Stimulated activated memory B cell treated with anti-CD40 and anti-IgM and Interleukin-4, amounts not matched to agents 10 μg/mL and 1 μg/mL and 100 μg/mL, for 72 hours (primary cell): ENCODE results near the gene ATP9B.

Experiments used
- ATAC-seq: fragments of 150-1000 bp; cut with Tn5 transposase; 2 replicates; pipeline ENCODE4 v1.10.0; 2021
- H3K27ac Mint-ChIP-seq: one replicate; pipeline ENCODE4 v1.8.0; 2022; ENCODE audit warnings: mild to moderate bottlenecking, mixed read lengths
- H3K27me3 Mint-ChIP-seq: one replicate; pipeline ENCODE4 v1.8.0; 2022; ENCODE audit warnings: mixed read lengths
- H3K36me3 Mint-ChIP-seq: one replicate; pipeline ENCODE4 v1.8.0; 2022; ENCODE audit warnings: mixed read lengths
- H3K4me1 Mint-ChIP-seq: one replicate; pipeline ENCODE4 v1.8.0; 2022; ENCODE audit warnings: mixed read lengths
- H3K4me3 Mint-ChIP-seq: one replicate; pipeline ENCODE4 v1.8.0; 2022; ENCODE audit warnings: mild to moderate bottlenecking, moderate library complexity, mixed read lengths
- H3K9me3 Mint-ChIP-seq: one replicate; pipeline ENCODE4 v1.8.0; 2022; ENCODE audit warnings: mixed read lengths

Gene ATP9B

DNA sequence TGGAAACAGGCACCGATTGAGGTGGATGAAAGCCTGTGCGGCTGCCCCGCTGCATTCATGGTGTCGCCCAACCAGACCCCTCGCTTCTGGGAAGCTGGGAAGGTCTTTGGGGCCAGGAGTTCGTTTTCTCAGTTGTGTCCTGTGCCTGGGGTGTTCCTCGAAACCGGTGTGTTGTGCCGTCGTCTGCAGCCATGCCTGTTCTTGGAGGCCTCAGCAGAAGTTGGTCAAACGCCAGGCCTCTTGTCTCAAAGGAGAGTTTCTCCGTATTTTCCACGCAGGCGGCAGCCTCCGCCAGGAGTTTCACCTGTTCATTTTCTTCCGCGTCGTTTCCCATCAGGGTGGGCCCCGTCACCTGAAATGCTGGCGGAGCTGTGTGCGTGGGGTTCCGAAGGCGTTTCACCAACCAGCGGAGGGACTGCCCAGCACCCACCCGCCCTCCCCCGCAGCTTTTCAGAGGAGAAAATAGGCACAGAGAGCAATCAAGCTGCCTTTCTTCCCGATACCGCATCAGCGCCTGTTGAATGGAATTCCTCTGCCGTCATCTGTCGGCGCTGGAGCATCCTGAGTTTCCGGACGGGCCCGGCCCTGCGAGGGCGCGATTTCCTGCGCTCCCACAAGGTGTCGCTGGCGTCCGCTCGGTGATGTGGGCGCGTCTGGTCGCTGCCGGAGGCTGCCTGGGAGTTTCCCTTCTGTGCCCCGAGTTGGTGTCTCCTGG is 309.5 kb downstream of the ATP9B start:
- H3K9me3 Mint-ChIP-seq = no peaks in the 10 kb centered on the region
- H3K4me3 Mint-ChIP-seq = no peak overlapping the region
- H3K36me3 Mint-ChIP-seq = peaks cover 23% of the 10 kb centered on the region
- H3K27me3 Mint-ChIP-seq = no peaks in the 10 kb centered on the region
- peak overlapping the region; percentile 57 for H3K27ac Mint-ChIP-seq
- peaks cover 20% of the 10 kb centered on the region for H3K4me1 Mint-ChIP-seq
- ATAC-seq = peak; percentile 79

DNA sequence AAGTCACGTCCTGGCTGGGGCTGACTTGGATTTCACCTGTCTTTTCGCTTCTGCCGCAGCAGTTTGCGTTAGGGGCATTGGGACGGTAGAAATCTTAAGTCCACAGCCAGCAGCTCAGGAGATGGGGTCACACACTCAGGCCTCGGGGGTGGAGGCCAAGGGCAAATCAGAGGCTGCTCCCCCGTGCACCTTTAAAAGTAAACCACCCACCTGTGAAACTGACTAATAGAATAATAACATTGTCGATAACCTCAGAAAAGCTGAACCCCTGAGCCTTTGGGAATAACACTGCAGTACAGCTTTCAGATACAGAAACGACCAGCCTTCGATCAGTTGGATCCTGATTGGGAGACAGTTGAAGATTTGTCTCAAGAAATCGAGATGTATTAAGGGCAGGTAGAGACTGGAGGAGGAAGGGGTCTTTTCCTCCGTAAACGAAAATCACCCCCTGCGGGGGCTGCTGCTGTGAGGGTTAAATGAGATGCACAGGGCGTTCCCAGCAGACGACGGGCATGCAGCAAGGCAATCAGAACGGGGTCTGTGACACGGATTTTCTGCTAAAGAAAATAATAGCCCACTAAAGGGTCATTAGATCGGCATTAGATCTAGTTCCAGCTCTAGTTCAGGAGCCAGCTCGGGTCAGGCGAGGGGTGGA is 310.2 kb downstream of the ATP9B start:
- H3K36me3 Mint-ChIP-seq = peaks cover 23% of the 10 kb centered on the region
- H3K27me3 Mint-ChIP-seq = no peaks in the 10 kb centered on the region
- no peaks in the 10 kb centered on the region for H3K9me3 Mint-ChIP-seq
- H3K27ac Mint-ChIP-seq = peak overlapping the region; percentile 57
- H3K4me3 Mint-ChIP-seq = no peak overlapping the region
- H3K4me1 Mint-ChIP-seq = peaks cover 27% of the 10 kb centered on the region
- no peak for ATAC-seq

DNA sequence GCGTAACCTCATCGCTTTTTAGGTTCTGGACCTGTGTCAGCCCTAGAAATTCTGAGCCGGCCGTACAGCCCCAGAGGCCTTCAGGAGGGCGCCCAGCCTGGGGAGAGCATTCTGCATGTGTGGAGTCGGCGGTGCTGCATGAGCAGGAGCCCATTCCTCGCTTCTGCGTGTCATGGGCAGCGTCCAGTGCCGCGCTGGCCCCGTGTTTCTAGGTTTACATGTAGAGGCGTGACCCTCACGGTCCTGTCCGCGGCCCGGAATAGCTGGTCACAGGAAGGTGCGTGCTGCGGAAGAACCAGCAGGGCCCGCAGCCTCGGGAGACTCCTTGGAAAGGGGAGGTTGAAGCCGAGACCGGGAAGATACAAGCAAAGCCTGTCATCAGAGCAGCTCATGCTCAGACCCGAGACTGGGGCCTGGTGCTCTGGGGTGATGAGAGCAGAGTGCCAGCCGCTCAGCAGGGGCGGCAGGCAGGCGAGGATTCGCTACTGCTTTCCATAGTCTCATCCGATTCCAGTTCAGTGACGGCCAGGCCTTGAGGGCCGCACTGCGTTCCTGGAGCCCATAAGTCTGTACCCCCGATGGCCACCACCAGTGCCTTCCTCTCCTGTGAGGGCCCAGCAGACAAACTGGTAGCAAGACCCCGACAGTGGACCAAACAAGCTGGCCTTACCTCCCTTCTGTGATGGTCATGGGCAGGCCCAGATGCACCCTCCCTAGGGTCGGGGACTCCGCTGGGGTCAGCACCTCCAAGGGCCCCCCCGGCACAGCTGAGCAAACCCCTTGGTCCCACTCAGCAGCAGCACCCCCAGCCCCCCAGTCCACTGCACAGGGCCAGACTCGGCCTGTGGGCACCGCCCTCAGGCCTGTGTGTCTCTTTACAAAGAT is 311.0 kb downstream of the ATP9B start:
- Mint-ChIP-seq H3K27ac (no peak overlapping the region), H3K36me3 (peaks cover 23% of the 10 kb centered on the region), H3K4me1 (peaks cover 22% of the 10 kb centered on the region), H3K27me3 (no peaks in the 10 kb centered on the region), H3K9me3 (no peaks in the 10 kb centered on the region), H3K4me3 (no peak overlapping the region)
- no peak for ATAC-seq

DNA sequence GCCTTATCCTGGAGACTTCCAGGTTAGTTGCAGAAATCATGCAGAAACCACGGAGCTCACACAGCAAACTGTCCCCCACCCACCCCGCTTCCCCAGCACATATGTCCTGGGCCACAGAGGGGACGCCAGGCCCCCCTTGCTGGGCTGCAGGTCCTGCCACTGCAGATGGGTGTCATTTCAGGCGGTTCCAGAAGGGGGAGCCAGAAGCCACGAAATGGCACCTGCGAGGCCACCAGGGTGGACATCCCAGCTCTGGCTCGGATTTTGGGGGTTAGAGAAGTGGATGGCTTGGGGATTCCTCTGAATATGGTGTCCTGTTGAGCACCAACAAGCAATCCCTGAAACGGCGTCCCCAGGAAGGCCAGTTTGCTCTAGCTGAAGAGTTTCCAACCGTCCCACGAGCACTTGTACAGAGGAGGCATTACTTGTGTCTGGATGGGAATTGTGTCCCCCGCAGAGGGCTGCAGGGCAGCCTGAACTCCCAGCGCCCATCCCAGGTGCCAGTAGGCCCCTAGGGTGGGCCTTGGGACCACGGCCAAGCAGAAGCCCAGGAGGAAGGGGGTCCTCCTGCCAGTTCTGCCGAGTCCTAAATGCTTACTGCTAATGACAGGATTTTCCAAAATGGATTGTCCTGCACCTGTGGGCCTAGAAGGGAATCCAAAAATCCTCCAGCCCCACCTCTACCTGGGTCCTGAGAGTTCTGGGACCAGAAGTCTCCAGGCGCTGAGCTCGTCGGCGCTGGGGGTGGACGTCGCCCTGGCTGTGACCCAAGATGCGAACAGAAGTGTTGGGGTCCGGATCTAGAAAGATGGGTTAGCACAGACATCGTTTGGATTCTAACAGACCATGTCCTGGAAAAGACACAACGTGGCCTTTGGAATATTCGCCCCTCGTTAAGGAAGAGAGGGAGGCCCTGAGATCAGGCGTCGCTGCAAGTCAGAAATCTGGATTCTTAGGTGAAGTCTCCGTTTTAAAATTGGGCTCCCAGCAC is 311.9 kb downstream of the ATP9B start:
- peak; percentile 56 for ATAC-seq
- no peaks in the 10 kb centered on the region for H3K9me3 Mint-ChIP-seq
- no peaks in the 10 kb centered on the region for H3K27me3 Mint-ChIP-seq
- no peak overlapping the region for H3K4me3 Mint-ChIP-seq
- no peak overlapping the region for H3K27ac Mint-ChIP-seq
- peaks cover 24% of the 10 kb centered on the region for H3K4me1 Mint-ChIP-seq
- peaks cover 23% of the 10 kb centered on the region for H3K36me3 Mint-ChIP-seq

DNA sequence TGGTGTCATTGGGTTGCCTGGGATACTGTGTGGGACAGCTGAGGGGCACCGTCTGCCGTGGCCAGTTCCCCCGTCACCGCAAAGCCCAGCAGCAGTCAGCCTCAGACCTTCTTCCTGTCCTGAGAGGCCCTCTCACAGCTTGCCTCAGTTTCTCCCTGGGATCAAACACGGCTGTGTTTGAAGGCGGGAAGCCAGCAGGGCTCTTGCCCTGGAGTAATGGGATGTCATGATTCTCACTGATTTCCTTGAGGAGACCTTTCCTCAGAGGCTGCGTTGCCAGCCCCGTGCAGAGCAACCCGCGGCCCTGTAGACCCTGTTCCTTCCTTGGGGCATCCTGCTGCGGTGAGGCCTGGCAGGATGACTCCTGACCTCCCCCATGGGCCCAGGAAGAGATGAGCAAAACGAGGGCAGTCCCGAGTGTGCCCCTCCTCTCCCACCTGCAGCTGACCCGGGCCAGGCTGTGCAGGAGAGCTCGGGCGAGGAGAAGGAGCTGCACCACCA is 312.7 kb downstream of the ATP9B start:
- ATAC-seq = no peak
- no peaks in the 10 kb centered on the region for H3K9me3 Mint-ChIP-seq
- H3K36me3 Mint-ChIP-seq = peaks cover 21% of the 10 kb centered on the region
- H3K27ac Mint-ChIP-seq = no peak overlapping the region
- no peaks in the 10 kb centered on the region for H3K27me3 Mint-ChIP-seq
- peaks cover 29% of the 10 kb centered on the region for H3K4me1 Mint-ChIP-seq
- no peak overlapping the region for H3K4me3 Mint-ChIP-seq

DNA sequence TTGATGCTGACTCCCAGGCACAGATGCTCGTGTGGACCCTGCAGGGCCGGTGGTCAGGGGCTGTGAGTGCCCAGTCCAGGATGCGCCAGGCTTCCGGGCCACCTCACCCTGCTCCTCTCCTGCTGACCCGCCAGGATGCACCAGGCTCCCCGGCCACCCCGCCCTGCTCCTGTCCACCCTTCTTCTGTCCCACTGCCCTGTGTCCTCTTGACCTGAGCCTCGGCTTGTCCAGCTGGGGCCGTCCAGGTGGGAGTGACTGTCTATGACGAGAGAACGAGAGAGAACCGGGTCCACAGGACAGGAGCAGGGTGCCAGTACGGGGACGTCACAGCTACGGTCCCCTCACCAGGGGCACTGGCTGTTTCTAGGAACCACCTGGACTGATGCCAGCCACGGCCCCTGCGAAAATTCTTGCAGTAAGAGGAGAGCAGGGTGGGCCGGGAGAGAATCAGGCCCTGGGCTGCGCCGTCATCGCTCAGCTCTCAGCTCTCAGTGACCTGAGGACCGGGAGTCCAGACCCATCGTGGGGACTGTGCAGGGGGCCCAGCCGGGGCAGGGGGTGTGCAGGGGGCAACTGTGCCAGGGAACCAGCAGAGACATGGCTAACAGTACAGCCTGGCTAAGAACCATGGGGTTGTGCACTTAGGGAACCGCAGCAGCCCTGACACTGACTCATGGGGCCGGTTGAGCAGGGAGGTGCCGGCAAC is 313.6 kb downstream of the ATP9B start:
- H3K36me3 Mint-ChIP-seq = peaks cover 11% of the 10 kb centered on the region
- peaks cover 37% of the 10 kb centered on the region for H3K4me1 Mint-ChIP-seq
- ATAC-seq = no peak
- H3K4me3 Mint-ChIP-seq = no peak overlapping the region
- H3K9me3 Mint-ChIP-seq = no peaks in the 10 kb centered on the region
- H3K27me3 Mint-ChIP-seq = no peaks in the 10 kb centered on the region
- no peak overlapping the region for H3K27ac Mint-ChIP-seq

DNA sequence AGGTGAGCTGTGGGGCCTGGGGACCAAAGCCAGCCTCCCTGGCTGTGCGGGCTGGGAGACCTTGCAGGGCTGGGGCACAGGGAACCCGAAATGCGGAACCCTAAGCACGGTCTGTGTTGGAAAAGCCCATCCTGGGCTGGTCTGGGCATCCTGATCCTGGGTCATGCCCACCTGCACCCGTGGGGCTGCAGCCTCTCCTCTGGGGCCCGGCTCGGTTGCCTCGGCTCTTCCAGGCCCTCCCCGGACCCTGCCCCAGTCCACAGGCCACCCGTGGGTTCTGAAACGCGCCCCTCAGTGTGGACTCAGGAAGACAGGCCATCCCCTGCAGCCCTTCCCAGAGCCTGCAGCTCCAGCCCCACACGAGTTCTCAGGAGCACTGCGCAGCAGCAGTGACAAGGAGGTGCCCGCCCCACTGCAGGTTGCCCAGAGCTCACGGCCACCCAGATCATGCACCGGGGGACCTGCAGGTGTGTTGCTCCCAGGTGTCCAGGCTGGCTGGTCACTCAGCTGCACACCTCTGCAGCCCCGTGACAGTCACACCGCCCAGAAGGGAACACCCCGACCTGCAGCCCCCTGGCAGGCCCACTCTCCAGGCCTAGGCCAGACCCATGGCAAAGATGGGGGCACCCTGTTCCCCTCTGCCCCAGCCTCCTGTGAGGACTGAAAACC is 314.3 kb downstream of the ATP9B start:
- no peak overlapping the region for H3K4me3 Mint-ChIP-seq
- H3K4me1 Mint-ChIP-seq = peaks cover 38% of the 10 kb centered on the region
- H3K27ac Mint-ChIP-seq = peak overlapping the region; percentile 23
- ATAC-seq = no peak
- H3K36me3 Mint-ChIP-seq = peaks cover 6% of the 10 kb centered on the region
- H3K9me3 Mint-ChIP-seq = no peaks in the 10 kb centered on the region
- H3K27me3 Mint-ChIP-seq = no peaks in the 10 kb centered on the region

DNA sequence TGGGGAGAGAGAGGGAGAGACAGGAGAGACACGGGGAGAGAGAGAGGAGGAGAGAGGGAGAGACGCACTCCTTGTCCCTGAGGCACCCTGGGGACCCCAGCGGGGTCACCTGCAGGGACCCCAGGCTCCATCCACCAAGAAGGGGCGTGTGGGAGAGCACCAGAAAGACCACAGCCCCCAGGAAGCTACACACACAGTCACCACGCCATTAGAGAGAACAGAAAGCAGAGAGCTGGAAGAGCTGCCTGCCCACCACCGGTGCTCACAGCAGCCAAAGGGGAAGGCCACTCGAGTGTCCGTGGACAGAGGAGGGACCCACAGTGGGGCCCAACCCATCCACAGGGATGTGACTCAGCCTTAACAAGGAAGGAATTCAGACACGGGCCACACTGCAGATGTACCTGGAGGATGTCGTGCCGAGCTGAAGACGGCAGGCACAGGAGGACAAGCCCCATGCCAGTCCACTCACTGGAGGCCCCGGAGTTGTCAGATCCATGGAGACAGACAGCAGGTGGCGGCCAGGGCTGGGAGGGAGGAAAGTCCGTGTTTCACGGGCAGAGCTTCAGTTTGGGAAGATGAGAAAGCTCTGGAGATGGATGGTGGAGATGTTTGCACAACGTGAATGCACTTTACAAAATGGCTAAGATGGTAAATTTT is 315.1 kb downstream of the ATP9B start:
- Mint-ChIP-seq H3K4me1 (peaks cover 31% of the 10 kb centered on the region), H3K36me3 (no peaks in the 10 kb centered on the region), H3K27me3 (no peaks in the 10 kb centered on the region), H3K4me3 (no peak overlapping the region), H3K27ac (peak overlapping the region; percentile 23), H3K9me3 (no peaks in the 10 kb centered on the region)
- no peak for ATAC-seq

DNA sequence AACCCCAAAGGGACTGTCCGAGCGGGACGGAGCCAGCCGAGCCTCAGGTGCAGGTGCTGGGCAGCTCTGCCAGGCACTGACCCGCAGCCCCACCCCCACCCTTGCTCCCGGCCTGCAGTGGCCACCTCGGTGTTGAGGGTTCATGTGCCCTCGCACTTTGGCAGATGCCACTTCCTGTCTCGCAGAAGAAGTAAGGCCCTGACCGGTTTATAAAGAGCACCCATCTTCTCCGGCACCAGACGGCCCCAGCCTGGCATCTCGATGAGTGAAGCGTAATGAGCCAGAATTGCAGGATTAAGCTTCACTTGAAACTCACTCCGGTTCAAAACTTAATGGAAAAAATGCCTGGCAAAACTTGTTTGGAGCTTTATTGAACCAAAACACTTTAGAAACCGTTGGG is 315.6 kb downstream of the ATP9B start:
- H3K27ac Mint-ChIP-seq = no peak overlapping the region
- H3K27me3 Mint-ChIP-seq = no peaks in the 10 kb centered on the region
- H3K4me3 Mint-ChIP-seq = no peak overlapping the region
- no peak for ATAC-seq
- no peaks in the 10 kb centered on the region for H3K36me3 Mint-ChIP-seq
- H3K4me1 Mint-ChIP-seq = peaks cover 28% of the 10 kb centered on the region
- no peaks in the 10 kb centered on the region for H3K9me3 Mint-ChIP-seq

DNA sequence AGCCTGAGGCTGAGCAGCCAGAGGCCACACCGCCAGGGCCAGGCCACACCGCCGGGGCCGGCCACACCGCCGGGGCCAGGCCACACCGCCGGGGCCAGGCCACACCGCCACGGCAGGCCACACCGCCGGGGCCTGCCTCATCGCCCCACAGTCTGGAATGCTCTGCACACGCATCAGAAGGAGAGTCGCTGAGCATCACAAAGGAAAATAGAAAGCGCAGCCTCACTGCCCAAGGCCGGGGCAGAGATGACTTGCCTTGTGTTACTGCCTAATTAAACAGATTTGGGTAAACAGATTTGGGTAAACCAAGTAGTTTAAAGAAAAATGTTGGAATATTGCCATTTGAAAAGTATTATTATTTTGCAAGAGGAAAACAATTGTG is 316.1 kb downstream of the ATP9B start:
- no peaks in the 10 kb centered on the region for H3K9me3 Mint-ChIP-seq
- ATAC-seq = no peak
- peaks cover 28% of the 10 kb centered on the region for H3K4me1 Mint-ChIP-seq
- H3K27me3 Mint-ChIP-seq = no peaks in the 10 kb centered on the region
- H3K36me3 Mint-ChIP-seq = no peaks in the 10 kb centered on the region
- H3K27ac Mint-ChIP-seq = no peak overlapping the region
- no peak overlapping the region for H3K4me3 Mint-ChIP-seq

DNA sequence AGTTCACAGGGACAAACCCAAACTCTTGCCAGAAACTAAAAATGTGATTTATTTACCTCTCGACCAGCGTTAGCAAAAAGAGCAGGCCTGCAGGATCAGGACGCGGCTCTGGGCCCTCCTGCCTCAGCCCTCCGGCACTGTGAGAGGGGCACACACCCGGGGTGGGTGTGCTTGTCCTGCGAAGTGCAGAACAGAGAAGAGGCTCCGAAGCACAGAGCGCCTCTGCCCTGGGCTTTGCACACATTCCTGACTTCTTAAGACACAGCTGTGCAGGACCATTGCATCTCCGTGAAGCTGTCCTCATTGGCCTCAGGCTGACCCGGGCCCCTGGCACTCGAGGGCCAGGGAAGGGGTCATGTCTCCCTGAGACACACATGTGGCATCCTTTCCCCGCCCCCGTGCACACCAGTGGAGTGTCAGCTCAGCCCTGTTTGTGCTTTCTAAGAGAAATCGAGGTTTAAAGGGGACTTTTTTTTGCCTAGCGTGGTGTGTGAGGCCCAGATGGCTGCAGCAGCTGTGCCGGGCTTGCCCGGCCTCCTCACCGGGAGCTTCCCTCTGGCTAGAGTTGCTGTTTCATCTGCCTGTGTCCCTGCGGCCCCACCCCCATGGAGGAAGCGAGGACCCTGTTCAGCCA is 316.6 kb downstream of the ATP9B start:
- H3K27ac Mint-ChIP-seq = no peak overlapping the region
- no peaks in the 10 kb centered on the region for H3K9me3 Mint-ChIP-seq
- no peak overlapping the region for H3K4me3 Mint-ChIP-seq
- ATAC-seq = no peak
- H3K36me3 Mint-ChIP-seq = no peaks in the 10 kb centered on the region
- H3K27me3 Mint-ChIP-seq = no peaks in the 10 kb centered on the region
- H3K4me1 Mint-ChIP-seq = peaks cover 28% of the 10 kb centered on the region

DNA sequence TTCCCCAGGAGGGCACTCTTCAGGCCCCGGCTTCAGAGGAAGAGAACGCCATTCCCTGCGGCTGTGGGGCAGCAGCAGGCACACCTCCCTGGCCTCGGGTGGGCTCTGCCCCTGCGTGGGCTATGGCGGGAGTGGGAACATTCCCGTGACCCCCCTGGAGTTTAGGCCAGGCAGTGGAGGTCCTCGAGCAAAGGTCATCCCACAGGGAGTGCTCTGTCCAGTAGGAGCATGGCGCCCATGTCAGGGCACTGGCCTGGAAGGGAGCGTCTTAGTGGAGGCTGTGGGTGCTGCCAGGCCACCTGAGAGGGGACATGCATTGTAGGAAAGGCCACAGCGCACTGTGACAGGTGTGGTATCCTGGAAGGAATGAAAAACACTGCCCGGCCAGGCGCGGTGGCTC is 317.4 kb downstream of the ATP9B start:
- Mint-ChIP-seq H3K27me3 (no peaks in the 10 kb centered on the region), H3K27ac (no peak overlapping the region), H3K4me1 (peaks cover 28% of the 10 kb centered on the region), H3K9me3 (no peaks in the 10 kb centered on the region), H3K36me3 (no peaks in the 10 kb centered on the region), H3K4me3 (no peak overlapping the region)
- ATAC-seq = no peak

DNA sequence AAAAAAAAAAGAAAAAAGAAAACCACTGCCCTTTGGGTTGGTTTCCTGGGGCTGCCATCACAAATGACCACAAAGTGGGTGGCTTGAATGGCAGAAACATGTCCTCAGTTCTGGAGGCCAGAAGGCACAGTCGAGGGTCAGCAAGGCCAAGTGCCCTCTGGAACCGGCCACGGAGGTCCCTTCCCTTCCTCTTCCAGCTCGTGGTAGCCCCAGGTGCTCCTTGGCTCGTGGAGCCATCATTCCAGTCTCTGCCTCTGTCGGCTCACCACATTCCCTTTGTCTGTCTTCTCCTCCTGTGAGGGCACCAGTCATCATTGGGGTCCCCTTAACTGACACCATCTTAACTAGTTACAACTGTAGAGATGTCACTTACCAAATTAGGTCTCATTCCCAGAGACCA is 318.0 kb downstream of the ATP9B start:
- H3K27me3 Mint-ChIP-seq = no peaks in the 10 kb centered on the region
- peak overlapping the region; percentile 35 for H3K27ac Mint-ChIP-seq
- no peak for ATAC-seq
- no peaks in the 10 kb centered on the region for H3K9me3 Mint-ChIP-seq
- no peaks in the 10 kb centered on the region for H3K36me3 Mint-ChIP-seq
- no peak overlapping the region for H3K4me3 Mint-ChIP-seq
- peaks cover 32% of the 10 kb centered on the region for H3K4me1 Mint-ChIP-seq
